Loucy (cell line): ENCODE results near the gene LARP4B.

Experiments used
- EZH2phosphoT487 ChIP-seq: fragments of 200-600 bp; IDR thresholded peaks from 2 replicates; pipeline ENCODE4 v1.6.1; 2018; ENCODE audit warnings: antibody characterized with exemption, mild to moderate bottlenecking, moderate library complexity, borderline replicate concordance
- TF ChIP-seq, protein P1 (sequence below): fragments of 200-600 bp; sonication (generic); conservative IDR thresholded peaks from 2 replicates; pipeline ENCODE4 v1.5.1; 2014; ENCODE audit warnings: mild to moderate bottlenecking, antibody characterized with exemption, low read length

DNA sequence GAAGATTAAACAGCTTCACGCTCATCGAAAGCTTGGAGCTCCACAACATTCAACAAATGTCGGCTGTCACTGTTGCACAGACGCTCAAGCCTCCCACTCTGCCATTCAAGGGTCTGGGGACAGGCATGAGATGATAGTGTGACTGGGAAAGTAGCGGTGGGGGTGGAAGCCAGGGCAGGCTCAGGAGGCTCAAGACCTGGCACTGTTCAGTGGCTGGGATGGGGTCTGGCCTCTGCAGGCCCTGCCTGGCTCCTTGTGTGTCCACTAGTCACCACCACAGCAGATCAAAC is 43.2 kb upstream of the LARP4B start:
- TF ChIP-seq, protein P1, sequence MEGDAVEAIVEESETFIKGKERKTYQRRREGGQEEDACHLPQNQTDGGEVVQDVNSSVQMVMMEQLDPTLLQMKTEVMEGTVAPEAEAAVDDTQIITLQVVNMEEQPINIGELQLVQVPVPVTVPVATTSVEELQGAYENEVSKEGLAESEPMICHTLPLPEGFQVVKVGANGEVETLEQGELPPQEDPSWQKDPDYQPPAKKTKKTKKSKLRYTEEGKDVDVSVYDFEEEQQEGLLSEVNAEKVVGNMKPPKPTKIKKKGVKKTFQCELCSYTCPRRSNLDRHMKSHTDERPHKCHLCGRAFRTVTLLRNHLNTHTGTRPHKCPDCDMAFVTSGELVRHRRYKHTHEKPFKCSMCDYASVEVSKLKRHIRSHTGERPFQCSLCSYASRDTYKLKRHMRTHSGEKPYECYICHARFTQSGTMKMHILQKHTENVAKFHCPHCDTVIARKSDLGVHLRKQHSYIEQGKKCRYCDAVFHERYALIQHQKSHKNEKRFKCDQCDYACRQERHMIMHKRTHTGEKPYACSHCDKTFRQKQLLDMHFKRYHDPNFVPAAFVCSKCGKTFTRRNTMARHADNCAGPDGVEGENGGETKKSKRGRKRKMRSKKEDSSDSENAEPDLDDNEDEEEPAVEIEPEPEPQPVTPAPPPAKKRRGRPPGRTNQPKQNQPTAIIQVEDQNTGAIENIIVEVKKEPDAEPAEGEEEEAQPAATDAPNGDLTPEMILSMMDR, result no peak
- no peak for TF ChIP-seq EZH2phosphoT487
